ENCODE data around the gene TRPV4. TPM values are rescaled to one million over a fixed set of nuclear protein-coding genes. Genes with fewer than 3 reads are reported as not detected.

The TRPV4 gene
- total RNA-seq, 2 experiments from 2014 or later = 2.1 TPM; not detected in 1

- POLR2A ChIA-PET = interaction anchor here (0.9 kb wide), 1 partner anchor 14 kb away, joined by 3 read pairs; no protein-coding TSS in a partner anchor
- BruUV-seq (replicated peaks) = no TSS peak
Observed at GRCh38 chr12:109815225-109815624, 18.0 kb downstream of the TRPV4 start.

DNA sequence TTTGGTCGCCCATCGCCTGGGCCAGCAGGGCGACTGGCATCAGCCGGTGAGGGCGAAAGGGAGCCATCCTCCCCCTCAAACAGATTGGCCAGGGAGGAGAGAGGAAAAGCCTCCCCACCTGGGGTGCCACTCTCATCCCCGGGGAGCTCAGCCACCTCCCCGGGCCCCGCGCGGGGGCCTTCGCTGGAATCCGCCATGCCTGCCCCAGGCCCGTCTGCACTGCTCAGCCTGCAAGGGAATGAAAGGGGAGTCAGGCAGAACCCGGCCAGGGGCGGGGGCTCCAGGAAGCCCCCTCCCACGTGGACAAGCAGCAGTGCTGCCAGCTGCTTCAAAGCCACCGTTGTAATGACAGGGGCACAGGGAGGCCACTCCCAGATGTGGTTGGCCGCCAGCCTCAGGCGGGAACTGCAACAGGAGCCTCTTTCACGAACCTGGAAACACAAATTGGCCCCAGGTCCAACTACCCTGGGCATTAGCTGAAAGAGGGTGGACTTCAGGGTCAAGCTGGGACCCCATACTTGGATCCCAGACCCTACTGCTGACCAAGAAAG, 18.5 kb downstream of the TRPV4 start:
- ChIA-PET POLR2A (interaction anchor here (0.9 kb wide), 1 partner anchor 14 kb away, joined by 3 read pairs; no protein-coding TSS in a partner anchor), CTCF (ENCODE audit: unreplicated experiment) (no interaction called here)
- no peaks in the 10 kb centered on the region for H3K4me1 ChIP-seq (ENCODE audit: insufficient read depth, low read length, poor library complexity, severe bottlenecking)
- no peak overlapping the region for H3K4me3 ChIP-seq (ENCODE audit: low read depth, low read length, poor library complexity, severe bottlenecking)
- no peak overlapping the region for H3K27ac ChIP-seq (ENCODE audit: low read depth, low read length, poor library complexity, severe bottlenecking)
- H3K9me2 ChIP-seq (ENCODE audit: insufficient read depth, low read length) = no peaks in the 10 kb centered on the region
- TF ChIP-seq EZH2phosphoT487 (IDR thresholded peaks at IDR 0.05; ENCODE audit: borderline replicate concordance, low read depth, low read length) = no peak
- TF ChIP-seq, protein P1, sequence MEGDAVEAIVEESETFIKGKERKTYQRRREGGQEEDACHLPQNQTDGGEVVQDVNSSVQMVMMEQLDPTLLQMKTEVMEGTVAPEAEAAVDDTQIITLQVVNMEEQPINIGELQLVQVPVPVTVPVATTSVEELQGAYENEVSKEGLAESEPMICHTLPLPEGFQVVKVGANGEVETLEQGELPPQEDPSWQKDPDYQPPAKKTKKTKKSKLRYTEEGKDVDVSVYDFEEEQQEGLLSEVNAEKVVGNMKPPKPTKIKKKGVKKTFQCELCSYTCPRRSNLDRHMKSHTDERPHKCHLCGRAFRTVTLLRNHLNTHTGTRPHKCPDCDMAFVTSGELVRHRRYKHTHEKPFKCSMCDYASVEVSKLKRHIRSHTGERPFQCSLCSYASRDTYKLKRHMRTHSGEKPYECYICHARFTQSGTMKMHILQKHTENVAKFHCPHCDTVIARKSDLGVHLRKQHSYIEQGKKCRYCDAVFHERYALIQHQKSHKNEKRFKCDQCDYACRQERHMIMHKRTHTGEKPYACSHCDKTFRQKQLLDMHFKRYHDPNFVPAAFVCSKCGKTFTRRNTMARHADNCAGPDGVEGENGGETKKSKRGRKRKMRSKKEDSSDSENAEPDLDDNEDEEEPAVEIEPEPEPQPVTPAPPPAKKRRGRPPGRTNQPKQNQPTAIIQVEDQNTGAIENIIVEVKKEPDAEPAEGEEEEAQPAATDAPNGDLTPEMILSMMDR (conservative IDR thresholded peaks at IDR 0.05; ENCODE audit: low read length) = no peak
- BruUV-seq (replicated peaks) = no TSS peak
- intact Hi-C loops (cut with micrococcal nuclease; ENCODE audit: unreplicated experiment) = no loop called here
- H3K4me2 ChIP-seq (ENCODE audit: low read length) = no peak overlapping the region
- no peak overlapping the region for H2AFZ ChIP-seq (ENCODE audit: low read length)
- no peaks in the 10 kb centered on the region for H3K9me3 ChIP-seq (ENCODE audit: low read length)
- no peak for DNase-seq (ENCODE audit: low spot score)
- H4K20me1 ChIP-seq (ENCODE audit: insufficient read depth, low read length) = no peaks in the 10 kb centered on the region
- no peaks in the 10 kb centered on the region for H3K79me2 ChIP-seq (ENCODE audit: insufficient read depth, low read depth, low read length)
- no peaks in the 10 kb centered on the region for H3K36me3 ChIP-seq (ENCODE audit: insufficient read depth, low read length)

More at GRCh38 chr12:109815225-109815624, 18.0 kb downstream of the TRPV4 start:
- no peaks in the 10 kb centered on the region for H3K79me2 ChIP-seq (ENCODE audit: insufficient read depth, low read depth, low read length)
- no peak overlapping the region for H3K4me2 ChIP-seq (ENCODE audit: low read length)
- no peaks in the 10 kb centered on the region for H3K9me2 ChIP-seq (ENCODE audit: insufficient read depth, low read length)
- H3K4me3 ChIP-seq (ENCODE audit: low read depth, low read length, poor library complexity, severe bottlenecking) = no peak overlapping the region
- no peak for DNase-seq (ENCODE audit: low spot score)
- H3K4me1 ChIP-seq (ENCODE audit: insufficient read depth, low read length, poor library complexity, severe bottlenecking) = no peaks in the 10 kb centered on the region
- H3K9me3 ChIP-seq (ENCODE audit: low read length) = no peaks in the 10 kb centered on the region
- H4K20me1 ChIP-seq (ENCODE audit: insufficient read depth, low read length) = no peaks in the 10 kb centered on the region
- CTCF ChIA-PET (ENCODE audit: unreplicated experiment) = no interaction called here
- TF ChIP-seq EZH2phosphoT487 (IDR thresholded peaks at IDR 0.05; ENCODE audit: borderline replicate concordance, low read depth, low read length) = no peak
- TF ChIP-seq, protein P1 (conservative IDR thresholded peaks at IDR 0.05; ENCODE audit: low read length) = no peak
- intact Hi-C loops (cut with micrococcal nuclease; ENCODE audit: unreplicated experiment) = no loop called here
- no peak overlapping the region for H2AFZ ChIP-seq (ENCODE audit: low read length)
- no peaks in the 10 kb centered on the region for H3K36me3 ChIP-seq (ENCODE audit: insufficient read depth, low read length)
- H3K27ac ChIP-seq (ENCODE audit: low read depth, low read length, poor library complexity, severe bottlenecking) = no peak overlapping the region

GRCh38 chr12:109813810-109814416, 19.3 kb downstream of the TRPV4 start:
- Histone ChIP-seq H3K4me1 (ENCODE audit: insufficient read depth, low read length, poor library complexity, severe bottlenecking) (no peaks in the 10 kb centered on the region), H3K9me2 (ENCODE audit: insufficient read depth, low read length) (no peaks in the 10 kb centered on the region), H3K79me2 (ENCODE audit: insufficient read depth, low read depth, low read length) (no peaks in the 10 kb centered on the region), H3K4me2 (ENCODE audit: low read length) (no peak overlapping the region), H3K27ac (ENCODE audit: low read depth, low read length, poor library complexity, severe bottlenecking) (no peak overlapping the region), H2AFZ (ENCODE audit: low read length) (no peak overlapping the region), H3K9me3 (ENCODE audit: low read length) (no peaks in the 10 kb centered on the region), H3K4me3 (ENCODE audit: low read depth, low read length, poor library complexity, severe bottlenecking) (no peak overlapping the region), H3K36me3 (ENCODE audit: insufficient read depth, low read length) (no peaks in the 10 kb centered on the region), H4K20me1 (ENCODE audit: insufficient read depth, low read length) (no peaks in the 10 kb centered on the region)
- intact Hi-C loops (cut with micrococcal nuclease; ENCODE audit: unreplicated experiment) = no loop called here
- DNase-seq (ENCODE audit: low spot score) = no peak
- CTCF ChIA-PET (ENCODE audit: unreplicated experiment) = no interaction called here
- no peak for TF ChIP-seq EZH2phosphoT487 (IDR thresholded peaks at IDR 0.05; ENCODE audit: borderline replicate concordance, low read depth, low read length)
- TF ChIP-seq, protein P1 (conservative IDR thresholded peaks at IDR 0.05; ENCODE audit: low read length) = no peak
- BruUV-seq (replicated peaks) = no TSS peak
- POLR2A ChIA-PET = no interaction called here

All from OCI-LY7 (cell line).